IMR-90 (cell line): ENCODE measurements around the gene BCL2L11. TPM values are rescaled to one million over a fixed set of nuclear protein-coding genes. Genes with fewer than 3 reads are reported as not detected.

Experiments
- ATAC-seq: fragments of 200-7000 bp; cut with Tn5 transposase; 2 replicates; pipeline ENCODE4 v1.9.1; 2020; ENCODE audit warnings: low read depth, mild to moderate bottlenecking, moderate library complexity
- BruUV-seq: library from RNA; stranded (reverse); fragments of 400-500 nt; replicated peaks from 2 replicates; lab custom pipeline; 2021; lab: Mats Ljungman, UMichigan
- CTCF ChIA-PET: fragments of 300-600 bp; formaldehyde crosslinking; extraction: SDS; loops from one replicate; lab custom pipeline; 2021; ENCODE audit warnings: antibody characterized with exemption; lab: Yijun Ruan, JAX
- POLR2A ChIA-PET: fragments of 300-600 bp; sonication (Branson Sonifier 250); formaldehyde crosslinking; loops from one replicate; lab custom pipeline; 2022; ENCODE audit warnings: antibody characterized with exemption; ENCODE audit not compliant: unreplicated experiment; lab: Charles Lee
- DNase-seq: peaks from one replicate; pipeline ENCODE4 v3.0.0; 2013
- H2AFZ ChIP-seq: replicated peaks from 2 replicates; pipeline ENCODE3; 2013; ENCODE audit warnings: low read length, mild to moderate bottlenecking; ENCODE audit not compliant: poor library complexity
- H2AK5ac ChIP-seq: 2 replicates; pipeline ENCODE4 v1.6.1; 2013; ENCODE audit warnings: low read depth, low read length, inconsistent platforms
- H2AK9ac ChIP-seq: replicated peaks from 2 replicates; pipeline ENCODE3; 2013; ENCODE audit warnings: mild to moderate bottlenecking, low read depth, low read length, moderate library complexity; ENCODE audit not compliant: poor library complexity
- H2BK120ac ChIP-seq: 2 replicates; pipeline ENCODE4 v1.6.1; 2013; ENCODE audit warnings: low read depth, low read length, inconsistent platforms
- H2BK15ac ChIP-seq: 3 replicates; pipeline ENCODE4 v1.6.1; 2013; ENCODE audit warnings: low read depth, low read length, inconsistent platforms
- H2BK20ac ChIP-seq: 2 replicates; pipeline ENCODE4 v1.6.1; 2013; ENCODE audit warnings: low read depth, mild to moderate bottlenecking, inconsistent platforms, low read length, moderate library complexity
- H2BK5ac ChIP-seq: 2 replicates; pipeline ENCODE4 v1.6.1; 2013; ENCODE audit warnings: mild to moderate bottlenecking, low read depth, low read length, inconsistent platforms; ENCODE audit not compliant: poor library complexity, severe bottlenecking
- H3K14ac ChIP-seq: replicated peaks from 2 replicates; pipeline ENCODE4 v1.6.1; 2013; ENCODE audit warnings: low read depth, low read length, inconsistent platforms
- H3K18ac ChIP-seq: 2 replicates; pipeline ENCODE4 v1.6.1; 2013; ENCODE audit warnings: low read depth, low read length, control low read depth
- H3K23ac ChIP-seq: 2 replicates; pipeline ENCODE4 v1.6.1; 2013; ENCODE audit warnings: low read depth, low read length, inconsistent platforms
- H3K27ac ChIP-seq: 2 replicates; pipeline ENCODE4 v1.5.1; 2013; ENCODE audit warnings: mild to moderate bottlenecking, control low read depth, low read length; ENCODE audit not compliant: insufficient read depth
- H3K27me3 ChIP-seq: 2 replicates; pipeline ENCODE4 v1.6.1; 2013; ENCODE audit warnings: low read length; ENCODE audit not compliant: control insufficient read depth, insufficient read depth
- H3K36me3 ChIP-seq: 2 replicates; pipeline ENCODE4 v1.6.1; 2013; ENCODE audit warnings: low read length, mixed read lengths; ENCODE audit not compliant: control insufficient read depth, insufficient read depth
- H3K4ac ChIP-seq: 2 replicates; pipeline ENCODE4 v1.6.1; 2013; ENCODE audit warnings: low read depth, low read length, inconsistent platforms
- H3K4me1 ChIP-seq: 2 replicates; pipeline ENCODE4 v1.6.1; 2013; ENCODE audit warnings: low read length, mixed read lengths; ENCODE audit not compliant: control insufficient read depth, insufficient read depth
- H3K4me2 ChIP-seq: 2 replicates; pipeline ENCODE4 v1.6.1; 2013; ENCODE audit warnings: low read depth, mild to moderate bottlenecking, control low read depth, low read length, moderate library complexity
- H3K4me3 ChIP-seq: 2 replicates; pipeline ENCODE4 v1.5.1; 2013; ENCODE audit warnings: low read depth, mild to moderate bottlenecking, control low read depth, low read length, moderate library complexity; ENCODE audit not compliant: insufficient read depth
- H3K56ac ChIP-seq: 2 replicates; pipeline ENCODE4 v1.6.1; 2013; ENCODE audit warnings: low read length, inconsistent platforms; ENCODE audit not compliant: insufficient read depth; ENCODE audit errors: extremely low read depth
- H3K79me1 ChIP-seq, 2 experiments: 2 replicates each; pipeline ENCODE4 v1.6.1; 2013; ENCODE audit warnings: low read length in 2 of 2, inconsistent platforms in 1 of 2, low read depth in 1 of 2
- H3K9ac ChIP-seq: 2 replicates; pipeline ENCODE4 v1.6.1; 2013; ENCODE audit warnings: low read depth, low read length, control low read depth
- H3K9me1 ChIP-seq: 2 replicates; pipeline ENCODE4 v1.6.1; 2013; ENCODE audit warnings: low read length, inconsistent platforms; ENCODE audit not compliant: insufficient read depth
- H3K9me3 ChIP-seq: 2 replicates; pipeline ENCODE4 v1.6.1; 2013; ENCODE audit warnings: low read length; ENCODE audit not compliant: control insufficient read depth, insufficient read depth
- H4K20me1 ChIP-seq: 2 replicates; pipeline ENCODE4 v1.6.1; 2013; ENCODE audit warnings: low read length, inconsistent platforms; ENCODE audit not compliant: insufficient read depth
- H4K5ac ChIP-seq: 2 replicates; pipeline ENCODE4 v1.6.1; 2013; ENCODE audit warnings: mild to moderate bottlenecking, low read depth, low read length, control low read depth
- H4K8ac ChIP-seq, 2 experiments: 2 replicates each; pipeline ENCODE4 v1.6.1; 2013; ENCODE audit warnings: low read depth in 2 of 2, low read length in 2 of 2, control low read depth in 1 of 2, inconsistent platforms in 1 of 2
- H4K91ac ChIP-seq: 2 replicates; pipeline ENCODE4 v1.6.1; 2013; ENCODE audit warnings: low read depth, low read length, inconsistent platforms; ENCODE audit not compliant: insufficient read depth
- NFE2L2 ChIP-seq: fragments of 150-350 bp; IDR thresholded peaks from 2 replicates; pipeline ENCODE4 v1.6.1; 2016; ENCODE audit warnings: low read depth, mild to moderate bottlenecking, low read length
- WGBS, 2 experiments: methylation state at CpG; one replicate each; pipeline versions ENCODE4 v1.1.5 to v1.1.7; 2013; ENCODE audit warnings: missing lambda C conversion rate in 2 of 2; ENCODE audit not compliant: insufficient read length in 1 of 2; ENCODE audit errors: extremely low coverage in 2 of 2; 5-methylcytosine and 5-hydroxymethylcytosine counted together
- dilution Hi-C: fragments of 300-500 bp; cut with HindIII; formaldehyde crosslinking; loops from one replicate; pipeline ENCODE4 v1.14.3; 2018; ENCODE audit warnings: low sequenced_read_pairs; ENCODE audit not compliant: unreplicated experiment
- in situ Hi-C: fragments of 300-500 bp; cut with MboI; formaldehyde crosslinking; loops from 3 replicates; pipeline ENCODE4 v1.14.3; 2019; ENCODE audit warnings: low sequenced_read_pairs, inconsistent platforms, mixed read lengths
- intact Hi-C: fragments of 100-400 bp; cut with micrococcal nuclease; formaldehyde crosslinking; loops from 2 replicates; pipeline ENCODE4 v1.10.0; 2022
- polyA plus RNA-seq, 3 experiments: library from polyadenylated mRNA; depleted of rRNA; stranded (reverse); fragments of >200 nt; gene quantifications; 2 replicates each; pipeline ENCODE4 v1.2.3, GENCODE V29; 2012; ENCODE audit warnings: low replicate concordance in 1 of 3
- total RNA-seq: library from RNA; depleted of rRNA; stranded (reverse); fragments of >200 nt; gene quantifications from 2 replicates; pipeline ENCODE4 v1.2.3, GENCODE V29; 2012

BCL2L11 gene
- total and polyA plus RNA-seq, 2 of the 4 experiments (the other 2 are of a cell fraction), result 1.1 to 1.7 TPM

GRCh38 chr2:111118481-111118980, 2.2 kb upstream of the BCL2L11 start:
- H2BK5ac ChIP-seq, result no peak overlapping the region
- H4K91ac ChIP-seq, result no peak overlapping the region
- H2AK9ac ChIP-seq, result no peak overlapping the region
- no peak overlapping the region for H3K18ac ChIP-seq
- no peak overlapping the region for H4K5ac ChIP-seq
- intact Hi-C loops, result no loop called here
- in situ Hi-C loops, result loop anchor here (5.0 to 10.0 kb wide), 2 partner anchors 556 to 584 kb away; no protein-coding TSS in a partner anchor
- dilution Hi-C loops, result no loop called here
- H3K9me3 ChIP-seq, result peaks cover 3% of the 10 kb centered on the region; the same call in 1 of the 2 replicates
- no peak overlapping the region for H3K27ac ChIP-seq
- H3K79me1 ChIP-seq, result peaks cover 0 to 3% of the 10 kb centered on the region in 2 experiments; a peak in 1 of 4 replicates
- peak overlapping the region; percentile 85; the same call in 1 of the 2 replicates for H3K4me2 ChIP-seq
- no peaks in the 10 kb centered on the region for H3K36me3 ChIP-seq
- H3K4me1 ChIP-seq, result peaks cover 2% of the 10 kb centered on the region
- 46% methylated on average over 23 of the region's 33 CpGs; no CpG with 5 or more reads in 1 of the 2 experiments for WGBS, 2 experiments
- H2AK5ac ChIP-seq, result 0 out of 2 replicates have a peak overlapping the region, but pooled peaks have one; percentile 13
- H3K23ac ChIP-seq, result no peak overlapping the region
- H4K20me1 ChIP-seq, result peaks cover 13% of the 10 kb centered on the region
- no peak overlapping the region for H3K56ac ChIP-seq
- ChIA-PET POLR2A (interaction anchor here (0.6 kb wide), 3 partner anchors 50 to 1907 kb away, joined by 3 to 4 read pairs (median 3); no protein-coding TSS in a partner anchor), CTCF (interaction anchor here (1.0 kb wide), 1 partner anchor 21 kb away, joined by 4 read pairs; no protein-coding TSS in a partner anchor)
- H3K4me3 ChIP-seq, result peak overlapping the region; percentile 31; the same call in 1 of the 2 replicates
- no peak for TF ChIP-seq NFE2L2
- H3K9ac ChIP-seq, result no peak overlapping the region
- H3K9me1 ChIP-seq, result no peaks in the 10 kb centered on the region
- no peak overlapping the region for H2BK120ac ChIP-seq
- no peak overlapping the region for H2BK15ac ChIP-seq
- H2AFZ ChIP-seq, result peak overlapping the region; percentile 86
- ATAC-seq (no peak), DNase-seq (no peak)
- H4K8ac ChIP-seq, result no peak overlapping the region
- H3K27me3 ChIP-seq, result peaks cover 25% of the 10 kb centered on the region
- no peak overlapping the region for H3K4ac ChIP-seq
- BruUV-seq, result no TSS peak
- no peak overlapping the region for H3K14ac ChIP-seq
- H2BK20ac ChIP-seq, result no peak overlapping the region
